K562 (cell line): ENCODE results near the gene SCLT1. TPM values are rescaled to one million over a fixed set of nuclear protein-coding genes. Genes with fewer than 3 reads are reported as not detected.

Experiments
- ATAC-seq: fragments of 200-7000 bp; cut with Tn5 transposase; 3 replicates; pipeline ENCODE4 v1.9.1; 2020; ENCODE audit warnings: moderate library complexity
- BruUV-seq: library from RNA; stranded (reverse); fragments of 400-500 nt; replicated peaks from 2 replicates; lab custom pipeline; 2021; lab: Mats Ljungman, UMichigan
- CTCF ChIA-PET: fragments of 300-600 bp; formaldehyde crosslinking; extraction: SDS; loops from one replicate; lab custom pipeline; 2021; ENCODE audit warnings: low intra/inter-chr PET ratio; lab: Yijun Ruan, JAX
- POLR2A ChIA-PET: fragments of 300-600, 350-650 bp; sonication (Branson Sonifier 250); formaldehyde crosslinking; extraction: SDS; loops from one replicate; lab custom pipeline; 2021; ENCODE audit warnings: antibody characterized with exemption, inconsistent platforms; lab: Yijun Ruan, JAX
- DNase-seq, 4 experiments: peaks; one replicate each; pipeline versions ENCODE4 v3.0.0 to v3.0.0-alpha.2; 2011 to 2018; ENCODE audit warnings: low spot score in 3 of 4, mixed read lengths in 3 of 4; ENCODE audit errors: extremely low read depth in 1 of 4
- FAIRE-seq: peaks from 2 replicates; lab custom pipeline; 2011; peaks lifted over from hg19 to GRCh38; lab: Jason Lieb, UNC
- H2AFZ ChIP-seq: 2 replicates; pipeline ENCODE4 v1.6.0; 2011; ENCODE audit warnings: low read depth, low read length, control low read depth, inconsistent platforms
- H3K27ac ChIP-seq: fragments of 200-600 bp; 3 replicates; pipeline ENCODE4 v1.8.0; 2011; ENCODE audit warnings: low read depth, mild to moderate bottlenecking, control low read depth, inconsistent platforms, low read length, moderate library complexity, mixed read lengths; ENCODE audit errors: extremely low read depth
- H3K27me3 ChIP-seq, 2 experiments: fragments of 300-600 bp in 1 of 2; 2 replicates in 1 of 2; 3 replicates in 1 of 2; pipeline versions ENCODE4 v1.6.0 to v1.8.0; 2011; ENCODE audit warnings: inconsistent platforms in 2 of 2, low read length in 2 of 2, mild to moderate bottlenecking in 1 of 2, mixed read lengths in 1 of 2, moderate library complexity in 1 of 2; ENCODE audit not compliant: control insufficient read depth in 2 of 2, insufficient read depth in 2 of 2
- H3K36me3 ChIP-seq: fragments of 300-600 bp; 3 replicates; pipeline ENCODE4 v1.8.0; 2011; ENCODE audit warnings: mild to moderate bottlenecking, low read length, inconsistent platforms; ENCODE audit not compliant: control insufficient read depth, insufficient read depth
- H3K4me1 ChIP-seq, 2 experiments: fragments of 200-600 bp in 1 of 2; replicated peaks in 1 of 2; 2 replicates in 1 of 2; 3 replicates in 1 of 2; pipeline versions ENCODE4 v1.5.1 to v1.8.0; 2011; ENCODE audit warnings: inconsistent platforms in 2 of 2, low read length in 2 of 2, mild to moderate bottlenecking in 1 of 2, mixed read lengths in 1 of 2, moderate library complexity in 1 of 2; ENCODE audit not compliant: control insufficient read depth in 2 of 2, insufficient read depth in 2 of 2
- H3K4me2 ChIP-seq: 2 replicates; pipeline ENCODE4 v1.6.1; 2011; ENCODE audit warnings: low read length, control low read depth, inconsistent platforms, mixed read lengths; ENCODE audit not compliant: insufficient read depth
- H3K4me3 ChIP-seq: fragments of 200-600 bp; sonication (generic), shearing (Covaris generic); 2 replicates; pipeline ENCODE4 v1.5.1; 2016; ENCODE audit warnings: control low read depth, inconsistent platforms
- H3K79me2 ChIP-seq: fragments of 200-600 bp; 3 replicates; pipeline ENCODE4 v1.8.0; 2011; ENCODE audit warnings: low read length, inconsistent platforms; ENCODE audit not compliant: control insufficient read depth, insufficient read depth
- H3K9ac ChIP-seq, 2 experiments: 2 replicates each; pipeline versions ENCODE4 v1.6.0 to v1.6.1; 2011; ENCODE audit warnings: low read depth in 2 of 2, low read length in 2 of 2, control low read depth in 1 of 2, inconsistent platforms in 1 of 2, mild to moderate bottlenecking in 1 of 2, mixed read lengths in 1 of 2; ENCODE audit not compliant: insufficient read depth in 1 of 2
- H3K9me1 ChIP-seq: one replicate; pipeline ENCODE4 v1.6.0; 2011; ENCODE audit warnings: inconsistent platforms, mild to moderate bottlenecking, low read length, moderate library complexity; ENCODE audit not compliant: control insufficient read depth, insufficient read depth
- H3K9me3 ChIP-seq: replicated peaks from 2 replicates; pipeline ENCODE4 v1.5.1; 2011; ENCODE audit warnings: low read depth, low read length, inconsistent platforms; ENCODE audit not compliant: control insufficient read depth, insufficient read depth
- H4K20me1 ChIP-seq: replicated peaks from 2 replicates; pipeline ENCODE4 v1.6.1; 2011; ENCODE audit warnings: low read length, inconsistent platforms, mixed read lengths; ENCODE audit not compliant: control insufficient read depth, insufficient read depth
- BACH1 ChIP-seq: fragments of 200-800 bp; sonication (Bioruptor generic); IDR thresholded peaks from 2 replicates; pipeline ENCODE4 v1.6.1; 2016; ENCODE audit warnings: missing genetic modification characterization, missing compliant biosample characterization
- BDP1 ChIP-seq: IDR thresholded peaks from 3 replicates; pipeline ENCODE4 v1.6.1; 2011; ENCODE audit not compliant: insufficient read length, insufficient read depth
- DDX20 ChIP-seq: fragments of 450-650 bp; IDR thresholded peaks from 2 replicates; pipeline ENCODE4 v1.6.1; 2016; ENCODE audit warnings: missing genetic modification characterization, low read depth, mild to moderate bottlenecking, missing compliant biosample characterization, moderate library complexity
- DPF2 ChIP-seq: fragments of 450-650 bp; IDR thresholded peaks from 2 replicates; pipeline ENCODE4 v1.6.1; 2016
- FOXJ3 ChIP-seq: sonication (generic); formaldehyde crosslinking; IDR thresholded peaks from 2 replicates; pipeline ENCODE4 v1.4.0; 2020; ENCODE audit warnings: mild to moderate bottlenecking, missing genetic modification reagents
- KDM1A ChIP-seq, 2 experiments: fragments of 450-650 bp; IDR thresholded peaks; 2 replicates each; pipeline ENCODE4 v1.6.1; 2016; ENCODE audit warnings: mild to moderate bottlenecking in 2 of 2
- NBN ChIP-seq: fragments of 450-650 bp; IDR thresholded peaks from 2 replicates; pipeline ENCODE4 v1.6.1; 2016; ENCODE audit warnings: low read depth, mild to moderate bottlenecking
- NCOA1 ChIP-seq: fragments of 450-650 bp; IDR thresholded peaks from 2 replicates; pipeline ENCODE4 v1.6.1; 2016; ENCODE audit warnings: low read depth
- NCOA4 ChIP-seq: fragments of 450-650 bp; IDR thresholded peaks from 2 replicates; pipeline ENCODE4 v1.6.1; 2018; ENCODE audit warnings: mild to moderate bottlenecking; ENCODE audit not compliant: partially characterized antibody
- POLR2A ChIP-seq: fragments of 450-650 bp; conservative IDR thresholded peaks from 2 replicates; pipeline ENCODE4 v1.6.1; 2016
- RAD51 ChIP-seq: fragments of 450-650 bp; IDR thresholded peaks from 2 replicates; pipeline ENCODE4 v1.7.1; 2016; ENCODE audit warnings: low read depth, mild to moderate bottlenecking, borderline replicate concordance
- RBM22 ChIP-seq: fragments of 200-400 bp; formaldehyde crosslinking; IDR thresholded peaks from 2 replicates; pipeline ENCODE4 v1.6.1; 2018; ENCODE audit warnings: low read length, low read depth; ENCODE audit not compliant: poor library complexity, severe bottlenecking
- RFX5 ChIP-seq: IDR thresholded peaks from 2 replicates; pipeline ENCODE4 v1.6.1; 2011; ENCODE audit warnings: low read depth, mild to moderate bottlenecking, improper control_type of control experiment, low read length
- ZBTB8A ChIP-seq: fragments of 450-650 bp; IDR thresholded peaks from 2 replicates; pipeline ENCODE4 v1.6.1; 2018; ENCODE audit warnings: mild to moderate bottlenecking, moderate library complexity; ENCODE audit not compliant: partially characterized antibody
- ZNF445 ChIP-seq: fragments of 250-450 bp; sonication (Bioruptor Pico); IDR thresholded peaks from 2 replicates; pipeline ENCODE4 v1.4.0; 2020; ENCODE audit warnings: low read depth, mild to moderate bottlenecking, moderate library complexity
- ZNF655 ChIP-seq: fragments of 250-450 bp; sonication (Bioruptor Pico); IDR thresholded peaks from 2 replicates; pipeline ENCODE4 v1.5.0; 2021
- ZSCAN32 ChIP-seq: fragments of 450-650 bp; formaldehyde crosslinking; IDR thresholded peaks from 2 replicates; pipeline ENCODE4 v1.4.0; 2020; ENCODE audit warnings: mild to moderate bottlenecking, moderate library complexity
- WGBS: fragments of 100-300 bp; shearing (Covaris generic); methylation state at CpG from one replicate; pipeline ENCODE4 v1.1.6; 2016; ENCODE audit warnings: low coverage, mixed read lengths; ENCODE audit not compliant: insufficient coverage; ENCODE audit errors: missing lambda C conversion rate; 5-methylcytosine and 5-hydroxymethylcytosine counted together
- in situ Hi-C: fragments of 300-500 bp; cut with MboI; formaldehyde crosslinking; loops from 4 replicates; pipeline ENCODE4 v1.15.0; 2018; ENCODE audit warnings: inconsistent platforms, mixed read lengths
- intact Hi-C: fragments of 100-400 bp; cut with micrococcal nuclease; formaldehyde crosslinking; loops from 2 replicates; pipeline ENCODE4 v1.14.2; 2022
- polyA plus RNA-seq, 8 experiments: library from polyadenylated mRNA; depleted of rRNA in 4 of 8; stranded (reverse) in 5 of 8; unstranded in 3 of 8; fragments of >200 nt; fragmentation: Nextera tagmentation in 2 of 8; fragmentation: Illumina TruSeq in 1 of 8; extraction: Ambion mirVana in 2 of 8; extraction: Trizol in 1 of 8; gene quantifications; 2 replicates each; pipeline versions ENCODE4 v1.2.1 to v1.2.3, GENCODE V29; 2011 to 2014; ENCODE audit warnings: inconsistent platforms in 1 of 8, missing spikeins in 1 of 8
- total RNA-seq, 7 experiments: library from RNA; depleted of rRNA in 6 of 7; stranded (reverse); fragments of >200 nt in 6 of 7; fragmentation: Illumina TruSeq in 2 of 7; extraction: Trizol in 2 of 7; gene quantifications; 2 replicates each; pipeline versions ENCODE4 v1.2.1 to v1.2.3, GENCODE V29; 2011 to 2021; ENCODE audit warnings: low replicate concordance in 1 of 7
- TF ChIP-seq, protein P1 (sequence below), 2 experiments: IDR thresholded peaks; 2 replicates each; pipeline ENCODE4 v1.6.1; 2011; ENCODE audit warnings: borderline replicate concordance in 1 of 2, control low read depth in 1 of 2, low read depth in 1 of 2, low read length in 1 of 2, mild to moderate bottlenecking in 1 of 2, mixed read lengths in 1 of 2, moderate library complexity in 1 of 2; ENCODE audit not compliant: insufficient read depth in 1 of 2, insufficient read length in 1 of 2, poor library complexity in 1 of 2, severe bottlenecking in 1 of 2; ENCODE audit errors: extremely low read depth in 1 of 2

The SCLT1 gene
- total and polyA plus RNA-seq, 9 of the 15 experiments (the other 6 are each of a cell fraction or from before 2014, with no cell fraction given), result 8.0 to 31.9 (median 24.2) TPM

- TF ChIP-seq, protein P1, sequence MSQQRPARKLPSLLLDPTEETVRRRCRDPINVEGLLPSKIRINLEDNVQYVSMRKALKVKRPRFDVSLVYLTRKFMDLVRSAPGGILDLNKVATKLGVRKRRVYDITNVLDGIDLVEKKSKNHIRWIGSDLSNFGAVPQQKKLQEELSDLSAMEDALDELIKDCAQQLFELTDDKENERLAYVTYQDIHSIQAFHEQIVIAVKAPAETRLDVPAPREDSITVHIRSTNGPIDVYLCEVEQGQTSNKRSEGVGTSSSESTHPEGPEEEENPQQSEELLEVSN (IDR thresholded peaks at IDR 0.05; ENCODE audit: borderline replicate concordance in 1 of 2, extremely low read depth in 1 of 2, insufficient read depth in 1 of 2, insufficient read length in 1 of 2, low read depth in 1 of 2, low read length in 1 of 2, poor library complexity in 1 of 2, severe bottlenecking in 1 of 2), result no peak
- no peak for TF ChIP-seq ZBTB8A
- no peak for TF ChIP-seq ZSCAN32
- TF ChIP-seq POLR2A, result no peak
- TF ChIP-seq BACH1 (tag), result no peak
- TF ChIP-seq RFX5, result no peak
Measured at GRCh38 chr4:128856246-128856645, 237.1 kb downstream of the SCLT1 start (continued).

DNA sequence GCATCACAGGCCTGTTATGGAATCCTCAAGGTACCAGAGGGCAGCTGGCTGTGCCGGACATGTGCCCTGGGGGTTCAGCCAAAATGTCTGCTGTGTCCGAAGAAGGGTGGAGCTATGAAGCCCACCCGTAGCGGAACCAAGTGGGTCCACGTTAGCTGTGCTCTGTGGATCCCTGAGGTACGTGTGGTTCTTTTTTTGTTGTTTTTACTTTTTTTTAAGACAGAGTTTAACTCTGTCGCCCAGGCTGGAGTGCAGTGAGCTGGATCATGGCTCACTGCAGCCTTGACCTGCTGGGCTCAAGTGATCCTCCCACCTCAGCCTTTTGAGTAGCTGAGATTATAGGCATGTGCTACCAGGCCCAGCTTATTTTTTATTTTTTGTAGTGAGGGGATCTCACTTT, 237.7 kb downstream of the SCLT1 start:
- Histone ChIP-seq H4K20me1 (no peaks in the 10 kb centered on the region; the same call in 1 of the 2 replicates), H3K9me3 (no peaks in the 10 kb centered on the region), H3K9me1 (no peaks in the 10 kb centered on the region), H3K27ac (no peak overlapping the region), H3K4me2 (no peak overlapping the region), H3K27me3 (no peaks in the 10 kb centered on the region), H3K36me3 (peaks cover 99% of the 10 kb centered on the region), H3K79me2 (peaks cover 3% of the 10 kb centered on the region; the same call in 1 of the 3 replicates), H3K4me1 (no peaks in the 10 kb centered on the region), H3K9ac (no peak overlapping the region), H2AFZ (no peak overlapping the region), H3K4me3 (no peak overlapping the region)
- no peak for TF ChIP-seq NCOA1
- no peak for TF ChIP-seq NCOA4
- no peak for TF ChIP-seq DDX20
- no peak for TF ChIP-seq FOXJ3 (CRISPR knock-in tag)
- TF ChIP-seq RBM22, result no peak
- no peak for TF ChIP-seq BDP1
- no peak for TF ChIP-seq ZNF655 (CRISPR knock-in tag)
- no peak for TF ChIP-seq KDM1A (IDR thresholded peaks at IDR 0.05)
- TF ChIP-seq ZNF445 (CRISPR knock-in tag), result no peak
- no peak for TF ChIP-seq DPF2
- no peak for TF ChIP-seq RAD51
- no peak for TF ChIP-seq NBN
- in situ Hi-C loops, result loop anchor here (25.0 kb wide), 1 partner anchor 668 kb away; no protein-coding TSS in a partner anchor
- DNase-seq, result no peak
- intact Hi-C loops, result no loop called here
- FAIRE-seq, result no peak
- 98% methylated on average over 7 of the region's 7 CpGs for whole genome bisulfite sequencing
- ChIA-PET CTCF (no interaction called here), POLR2A (interaction anchor here (0.7 to 1.1 kb wide), 2 partner anchors 22 to 335 kb away, joined by 3 to 4 read pairs; no protein-coding TSS in a partner anchor)
- BruUV-seq, result no TSS peak
- ATAC-seq, result no peak
